ENCODE results near the gene ZBTB33. TPM values are rescaled to one million over a fixed set of nuclear protein-coding genes. Genes with fewer than 3 reads are reported as not detected.

The ZBTB33 gene
- total RNA-seq, 8 experiments from 2014 or later, result 15.2 to 26.7 (median 19.1) TPM

- Histone ChIP-seq H3K4me1 (replicated peaks in 1 of 2) (no peaks in the 10 kb centered on the region), H3K4me3 (no peak overlapping the region), H3K27ac (no peak overlapping the region)
- 0 to 100% (median 20%) methylated on average over 1 to 2 of the region's 2 CpGs; no CpG with 5 or more reads in 2 of the 10 experiments for WGBS, 10 experiments
- ATAC-seq (replicated peaks in 6 of 8), result no peak
- in situ Hi-C loops (cut with MboI; ENCODE audit: low pct_unique_long_range_greater_than_20kb in 2 of 9, low sequenced_read_pairs in 9 of 9, unreplicated experiment in 9 of 9), result no loop called here
Measured at GRCh38 chrX:120274145-120274544, 23.5 kb downstream of the ZBTB33 start.

GRCh38 chrX:120274958-120275357 is 24.3 kb downstream of the ZBTB33 start:
- Histone ChIP-seq H3K27ac (no peak overlapping the region), H3K4me1 (replicated peaks in 1 of 2) (no peaks in the 10 kb centered on the region), H3K4me3 (no peak overlapping the region)
- WGBS, 10 experiments, result 67 to 100% (median 80%) methylated on average over 1 of the region's 2 CpGs; no CpG with 5 or more reads in 7 of the 10 experiments
- no peak for ATAC-seq (replicated peaks in 6 of 8)
- in situ Hi-C loops (cut with MboI; ENCODE audit: low pct_unique_long_range_greater_than_20kb in 2 of 9, low sequenced_read_pairs in 9 of 9, unreplicated experiment in 9 of 9), result no loop called here

DNA sequence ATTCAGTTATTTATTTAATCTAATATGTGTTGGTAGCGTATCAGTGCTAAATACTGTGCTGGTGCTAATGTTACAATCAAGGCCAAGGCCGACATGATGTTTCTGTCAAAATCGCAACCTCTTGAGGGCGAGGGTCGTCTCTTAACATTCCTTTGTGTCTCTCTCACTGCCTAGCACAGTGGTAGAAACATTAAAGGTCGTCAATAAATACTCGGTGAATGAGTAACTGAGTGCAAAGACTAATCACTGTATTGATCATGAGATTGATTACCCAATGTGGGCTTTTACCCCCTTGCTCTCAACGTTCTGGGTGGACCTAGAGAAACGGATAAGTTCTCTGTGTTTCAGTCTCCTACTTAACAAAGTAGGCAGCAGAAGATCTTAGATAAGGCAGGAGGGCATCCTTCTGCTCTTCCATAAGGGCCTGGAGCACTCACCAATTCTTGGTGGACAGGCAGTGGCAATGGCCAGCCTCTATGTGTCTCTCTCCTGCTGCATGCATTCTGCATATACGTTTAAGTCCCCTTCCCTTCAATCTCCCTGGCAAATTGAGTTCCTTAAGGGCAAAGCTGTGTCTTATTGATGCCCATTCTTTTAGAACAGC is 30.5 kb downstream of the ZBTB33 start:
- no peak for ATAC-seq (replicated peaks in 6 of 8)

GRCh38 chrX:120281761-120282160 is 31.1 kb downstream of the ZBTB33 start:
- Histone ChIP-seq H3K4me3 (no peak overlapping the region), H3K4me1 (replicated peaks in 1 of 2) (no peaks in the 10 kb centered on the region), H3K27ac (no peak overlapping the region)
- ATAC-seq (replicated peaks in 6 of 8), result no peak
- in situ Hi-C loops (cut with MboI; ENCODE audit: low pct_unique_long_range_greater_than_20kb in 2 of 9, low sequenced_read_pairs in 9 of 9, unreplicated experiment in 9 of 9), result no loop called here
- 0 to 100% (median 48%) methylated on average over 1 to 4 of the region's 4 CpGs; no CpG with 5 or more reads in 4 of the 10 experiments for WGBS, 10 experiments

More for the DNA sequence above, 30.5 kb downstream of the ZBTB33 start:
- no peaks in the 10 kb centered on the region for H3K4me1 ChIP-seq (replicated peaks in 1 of 2)
- no peak overlapping the region for H3K4me3 ChIP-seq
- 19 to 83% (median 45%) methylated on average over 1 to 6 of the region's 10 CpGs; no CpG with 5 or more reads in 4 of the 10 experiments for WGBS, 10 experiments
- no peak overlapping the region for H3K27ac ChIP-seq
- in situ Hi-C loops (cut with MboI; ENCODE audit: low pct_unique_long_range_greater_than_20kb in 2 of 9, low sequenced_read_pairs in 9 of 9, unreplicated experiment in 9 of 9), result no loop called here

DNA sequence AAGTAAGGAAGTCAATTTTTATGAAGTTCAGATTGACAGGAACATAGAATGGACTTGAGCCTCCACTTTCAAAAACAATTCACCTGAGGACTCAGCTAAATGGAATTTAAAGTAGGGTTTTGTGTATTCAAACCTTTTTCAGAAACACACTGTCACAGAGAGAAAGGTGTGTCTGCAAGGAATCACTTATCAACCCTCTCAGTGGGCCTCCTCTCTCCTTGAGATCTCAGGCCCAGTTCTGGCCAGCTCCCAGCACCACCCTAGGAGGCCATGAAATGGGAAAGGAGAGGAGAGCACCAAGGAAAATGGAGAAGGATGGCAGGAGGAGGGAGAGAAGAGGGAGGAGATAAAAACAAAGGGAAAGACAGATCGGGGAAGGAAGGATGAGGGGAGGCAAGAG is 32.1 kb downstream of the ZBTB33 start:
- no peak overlapping the region for H3K4me3 ChIP-seq
- H3K4me1 ChIP-seq (replicated peaks in 1 of 2), result no peaks in the 10 kb centered on the region
- in situ Hi-C loops (cut with MboI; ENCODE audit: low pct_unique_long_range_greater_than_20kb in 2 of 9, low sequenced_read_pairs in 9 of 9, unreplicated experiment in 9 of 9), result no loop called here
- no peak for ATAC-seq (replicated peaks in 6 of 8)
- H3K27ac ChIP-seq, result no peak overlapping the region
- WGBS, 10 experiments, result 50 to 80% (median 50%) methylated on average over 1 of the region's 1 CpG; no CpG with 5 or more reads in 7 of the 10 experiments

GRCh38 chrX:120286733-120287512 is 36.3 kb downstream of the ZBTB33 start:
- H3K27ac ChIP-seq, result no peak overlapping the region
- ATAC-seq (replicated peaks in 6 of 8), result no peak
- in situ Hi-C loops (cut with MboI; ENCODE audit: low pct_unique_long_range_greater_than_20kb in 2 of 9, low sequenced_read_pairs in 9 of 9, unreplicated experiment in 9 of 9), result no loop called here
- WGBS, 10 experiments, result 23 to 100% (median 91%) methylated on average over 1 to 2 of the region's 4 CpGs; no CpG with 5 or more reads in 4 of the 10 experiments
- no peak overlapping the region for H3K4me3 ChIP-seq
- H3K4me1 ChIP-seq (replicated peaks in 1 of 2), result no peaks in the 10 kb centered on the region

- no peak overlapping the region for H3K27ac ChIP-seq
- H3K4me3 ChIP-seq, result no peak overlapping the region
- no peaks in the 10 kb centered on the region for H3K4me1 ChIP-seq (replicated peaks in 1 of 2)
- no peak for ATAC-seq (replicated peaks in 6 of 8)
- in situ Hi-C loops (cut with MboI; ENCODE audit: low pct_unique_long_range_greater_than_20kb in 2 of 9, low sequenced_read_pairs in 9 of 9, unreplicated experiment in 9 of 9), result no loop called here
- WGBS, 10 experiments, result 17 to 75% (median 20%) methylated on average over 1 of the region's 3 CpGs; no CpG with 5 or more reads in 7 of the 10 experiments
Measured at GRCh38 chrX:120287513-120288112, 37.0 kb downstream of the ZBTB33 start.

- in situ Hi-C loops (cut with MboI; ENCODE audit: low pct_unique_long_range_greater_than_20kb in 2 of 9, low sequenced_read_pairs in 9 of 9, unreplicated experiment in 9 of 9), result no loop called here
- no peak for ATAC-seq (replicated peaks in 6 of 8)
- no peak overlapping the region for H3K4me3 ChIP-seq
- H3K4me1 ChIP-seq (replicated peaks in 1 of 2), result no peaks in the 10 kb centered on the region
- no peak overlapping the region for H3K27ac ChIP-seq
Measured at GRCh38 chrX:120290107-120290506, 39.5 kb downstream of the ZBTB33 start.

GRCh38 chrX:120291211-120291610 is 40.6 kb downstream of the ZBTB33 start:
- no peaks in the 10 kb centered on the region for H3K4me1 ChIP-seq (replicated peaks in 1 of 2)

GRCh38 chrX:120293015-120293414 is 42.4 kb downstream of the ZBTB33 start:
- in situ Hi-C loops (cut with MboI; ENCODE audit: low pct_unique_long_range_greater_than_20kb in 2 of 9, low sequenced_read_pairs in 9 of 9, unreplicated experiment in 9 of 9), result no loop called here
- no peak for ATAC-seq (replicated peaks in 6 of 8)
- WGBS, 10 experiments, result 0 to 67% (median 0%) methylated on average over 1 of the region's 2 CpGs; no CpG with 5 or more reads in 7 of the 10 experiments
- Histone ChIP-seq H3K27ac (no peak overlapping the region), H3K4me3 (no peak overlapping the region), H3K4me1 (replicated peaks in 1 of 2) (no peaks in the 10 kb centered on the region)

More at GRCh38 chrX:120291211-120291610, 40.6 kb downstream of the ZBTB33 start:
- WGBS, 10 experiments, result 57 to 100% methylated on average over 1 to 3 of the region's 6 CpGs; no CpG with 5 or more reads in 8 of the 10 experiments
- in situ Hi-C loops (cut with MboI; ENCODE audit: low pct_unique_long_range_greater_than_20kb in 2 of 9, low sequenced_read_pairs in 9 of 9, unreplicated experiment in 9 of 9), result no loop called here
- Histone ChIP-seq H3K27ac (no peak overlapping the region), H3K4me3 (no peak overlapping the region)
- no peak for ATAC-seq (replicated peaks in 6 of 8)

GRCh38 chrX:120294651-120295050 is 44.0 kb downstream of the ZBTB33 start:
- ATAC-seq (replicated peaks in 6 of 8), result no peak
- Histone ChIP-seq H3K4me3 (no peak overlapping the region), H3K4me1 (replicated peaks in 1 of 2) (no peaks in the 10 kb centered on the region), H3K27ac (no peak overlapping the region)
- in situ Hi-C loops (cut with MboI; ENCODE audit: low pct_unique_long_range_greater_than_20kb in 2 of 9, low sequenced_read_pairs in 9 of 9, unreplicated experiment in 9 of 9), result no loop called here

DNA sequence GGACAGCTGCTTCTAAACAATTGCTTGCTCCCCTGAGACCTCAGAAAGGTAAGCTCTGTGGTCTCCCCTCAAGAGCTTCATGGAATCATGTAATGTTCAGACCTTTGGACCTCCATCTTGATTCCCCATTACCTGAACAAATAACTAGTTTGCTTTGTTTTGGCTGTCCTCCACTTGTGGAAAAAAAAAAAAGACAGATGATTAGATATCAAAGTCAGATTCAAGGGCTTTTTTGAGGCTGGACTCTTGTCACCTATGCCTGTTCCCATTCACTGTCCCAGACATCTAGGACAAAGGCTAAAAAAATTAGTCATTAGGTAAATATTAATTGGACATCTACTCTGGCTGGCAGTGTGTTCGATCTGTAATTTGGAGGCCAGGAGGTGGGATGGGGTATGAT is 47.3 kb downstream of the ZBTB33 start:
- Histone ChIP-seq H3K4me3 (no peak overlapping the region), H3K27ac (no peak overlapping the region), H3K4me1 (replicated peaks in 1 of 2) (peaks cover 0 to 3% of the 10 kb centered on the region in 2 donors)
- in situ Hi-C loops (cut with MboI; ENCODE audit: low pct_unique_long_range_greater_than_20kb in 2 of 9, low sequenced_read_pairs in 9 of 9, unreplicated experiment in 9 of 9), result no loop called here
- ATAC-seq (replicated peaks in 6 of 8), result no peak
- WGBS, 10 experiments, result 20 to 40% methylated on average over 1 of the region's 1 CpG; no CpG with 5 or more reads in 8 of the 10 experiments

DNA sequence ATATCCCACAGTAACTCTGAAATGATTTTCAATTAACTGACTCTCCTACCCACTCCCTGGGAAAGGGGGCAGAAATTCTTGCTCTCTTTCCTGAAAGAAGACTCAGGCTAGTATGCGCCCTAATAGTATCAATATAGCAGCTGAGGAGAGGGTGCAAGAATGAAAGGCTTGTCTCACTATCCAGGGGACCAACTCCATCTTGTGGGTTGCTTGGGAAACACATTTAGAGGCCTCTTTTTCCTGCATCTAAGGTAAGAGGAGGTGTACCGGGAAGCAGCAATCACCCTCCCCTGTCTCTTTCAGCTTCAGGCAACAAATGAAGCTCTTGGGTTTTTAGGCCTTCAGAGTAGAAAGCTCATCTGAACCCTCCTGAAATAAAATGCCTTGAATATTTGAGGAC is 49.3 kb downstream of the ZBTB33 start:
- in situ Hi-C loops (cut with MboI; ENCODE audit: low pct_unique_long_range_greater_than_20kb in 2 of 9, low sequenced_read_pairs in 9 of 9, unreplicated experiment in 9 of 9), result loop anchor here in 2 of 9 experiments (25.0 kb wide), 1 partner anchor 162 kb away; the partner anchor contains the start of gene LAMP2 (in 2 of the 2)
- no peak overlapping the region for H3K4me3 ChIP-seq
- ATAC-seq (replicated peaks in 6 of 8), result peak in 2 of 8 experiments; percentile 16 to 43

More for the DNA sequence above, 49.3 kb downstream of the ZBTB33 start:
- Histone ChIP-seq H3K27ac (no peak overlapping the region), H3K4me1 (replicated peaks in 1 of 2) (peaks cover 0 to 3% of the 10 kb centered on the region in 2 donors)
- 55% methylated on average over 2 of the region's 2 CpGs; no CpG with 5 or more reads in 9 of the 10 experiments for WGBS, 10 experiments

Data from motor neuron (in vitro differentiated cells).